HepG2 (cell line): ENCODE measurements around the gene MMP24OS. TPM values are rescaled to one million over a fixed set of nuclear protein-coding genes. Genes with fewer than 3 reads are reported as not detected.

Experiments
- AGO2 ChIP-seq: fragments of 200-400 bp; formaldehyde crosslinking; optimal IDR thresholded peaks from 2 replicates; pipeline ENCODE3; 2017; ENCODE audit warnings: mild to moderate bottlenecking, low read depth, low read length, moderate library complexity
- ATF7-NPFF ChIP-seq: sonication (generic); formaldehyde crosslinking; IDR thresholded peaks from 2 replicates; pipeline ENCODE4 v1.8.1; 2023; ENCODE audit warnings: mild to moderate bottlenecking, low read depth, missing genetic modification reagents, moderate library complexity
- CBFB ChIP-seq: sonication (generic); formaldehyde crosslinking; IDR thresholded peaks from 2 replicates; pipeline ENCODE4 v1.4.0; 2020; ENCODE audit warnings: missing genetic modification reagents
- HOXA3 ChIP-seq: sonication (generic); formaldehyde crosslinking; IDR thresholded peaks from 2 replicates; pipeline ENCODE4 v1.5.0; 2020; ENCODE audit warnings: missing genetic modification reagents
- ISL2 ChIP-seq: sonication (generic); formaldehyde crosslinking; IDR thresholded peaks from 2 replicates; pipeline ENCODE4 v1.5.0; 2020; ENCODE audit warnings: missing genetic modification reagents
- KAT2B ChIP-seq: fragments of 150-350 bp; IDR thresholded peaks from 2 replicates; pipeline ENCODE4 v1.6.1; 2014; ENCODE audit warnings: low read depth, low read length, borderline replicate concordance
- KLF15 ChIP-seq: sonication (generic); formaldehyde crosslinking; IDR thresholded peaks from 2 replicates; pipeline ENCODE4 v1.8.1; 2023; ENCODE audit warnings: borderline replicate concordance, mild to moderate bottlenecking, inconsistent platforms, missing genetic modification reagents, mixed read lengths
- NCOA2 ChIP-seq: sonication (generic); formaldehyde crosslinking; IDR thresholded peaks from 2 replicates; pipeline ENCODE4 v1.8.0; 2022; ENCODE audit warnings: inconsistent platforms
- NFIB ChIP-seq: sonication (generic); formaldehyde crosslinking; IDR thresholded peaks from 2 replicates; pipeline ENCODE4 v1.9.0; 2021; ENCODE audit warnings: missing genetic modification reagents, mild to moderate bottlenecking, borderline replicate concordance
- NFIC ChIP-seq: IDR thresholded peaks from 2 replicates; pipeline ENCODE4 v1.6.1; 2012; ENCODE audit warnings: mild to moderate bottlenecking, low read length, inconsistent platforms
- PAWR ChIP-seq: sonication (generic); formaldehyde crosslinking; IDR thresholded peaks from 2 replicates; pipeline ENCODE4 v1.4.0; 2020; ENCODE audit warnings: missing genetic modification reagents, mild to moderate bottlenecking, borderline replicate concordance
- PITX1 ChIP-seq: sonication (generic); formaldehyde crosslinking; IDR thresholded peaks from 2 replicates; pipeline ENCODE4 v1.5.1; 2020; ENCODE audit warnings: mild to moderate bottlenecking, missing genetic modification reagents
- RARG ChIP-seq: sonication (generic); formaldehyde crosslinking; IDR thresholded peaks from 2 replicates; pipeline ENCODE4 v1.4.0; 2020; ENCODE audit warnings: low read depth, mild to moderate bottlenecking, missing genetic modification reagents
- SOX6 ChIP-seq, 2 experiments: fragments of 450-650 bp in 1 of 2; sonication (generic) in 1 of 2; formaldehyde crosslinking in 1 of 2; IDR thresholded peaks; 2 replicates each; pipeline versions ENCODE4 v1.4.0 to v1.6.1; 2017 to 2020; ENCODE audit warnings: antibody characterized with exemption in 1 of 2, mild to moderate bottlenecking in 1 of 2, missing genetic modification reagents in 1 of 2
- ZFAT ChIP-seq: sonication (generic); formaldehyde crosslinking; conservative IDR thresholded peaks from 2 replicates; pipeline ENCODE4 v1.8.1; 2023; ENCODE audit warnings: missing genetic modification reagents, inconsistent platforms
- ZMYM2 ChIP-seq: sonication (generic); formaldehyde crosslinking; IDR thresholded peaks from 2 replicates; pipeline ENCODE4 v1.8.0; 2022; ENCODE audit warnings: mild to moderate bottlenecking, missing genetic modification reagents
- ZNF264 ChIP-seq: sonication (generic); formaldehyde crosslinking; IDR thresholded peaks from 2 replicates; pipeline ENCODE4 v1.4.0; 2020; ENCODE audit warnings: missing genetic modification reagents
- ZNF317 ChIP-seq: sonication (generic); formaldehyde crosslinking; IDR thresholded peaks from 2 replicates; pipeline ENCODE4 v1.5.0; 2020; ENCODE audit warnings: mild to moderate bottlenecking, missing genetic modification reagents
- ZNF383 ChIP-seq: sonication (generic); formaldehyde crosslinking; IDR thresholded peaks from 2 replicates; pipeline ENCODE4 v1.4.0; 2020; ENCODE audit warnings: missing genetic modification reagents, mild to moderate bottlenecking, borderline replicate concordance
- ZNF564 ChIP-seq: sonication (generic); formaldehyde crosslinking; IDR thresholded peaks from 2 replicates; pipeline ENCODE4 v1.8.1; 2023; ENCODE audit warnings: mild to moderate bottlenecking, missing genetic modification reagents
- ZNF773 ChIP-seq: sonication (generic); formaldehyde crosslinking; IDR thresholded peaks from 2 replicates; pipeline ENCODE4 v1.4.0; 2020; ENCODE audit warnings: missing genetic modification reagents, borderline replicate concordance
- ZNF790 ChIP-seq: sonication (generic); formaldehyde crosslinking; IDR thresholded peaks from 2 replicates; pipeline ENCODE4 v1.8.0; 2022; ENCODE audit warnings: missing genetic modification reagents, mild to moderate bottlenecking, borderline replicate concordance
- ZNF839 ChIP-seq: sonication (generic); formaldehyde crosslinking; IDR thresholded peaks from 2 replicates; pipeline ENCODE4 v1.4.0; 2020; ENCODE audit warnings: missing genetic modification reagents, mild to moderate bottlenecking, borderline replicate concordance
- polyA plus RNA-seq, 8 experiments: library from polyadenylated mRNA; depleted of rRNA in 3 of 8; stranded (reverse) in 7 of 8; unstranded in 1 of 8; fragments of >200 nt; fragmentation: Illumina TruSeq in 4 of 8; extraction: Trizol in 4 of 8; gene quantifications; 2 replicates each; pipeline versions ENCODE4 v1.2.1 to v1.2.3, GENCODE V29; 2011 to 2016; ENCODE audit warnings: low read depth in 4 of 8, missing spikeins in 1 of 8, mixed read lengths in 1 of 8; ENCODE audit not compliant: insufficient read depth in 1 of 8
- total RNA-seq, 5 experiments: library from RNA; depleted of rRNA; stranded (reverse); fragments of >200 nt; fragmentation: Illumina TruSeq; extraction: Trizol; gene quantifications; 2 replicates each; pipeline ENCODE4 v1.2.3, GENCODE V29; 2016; ENCODE audit warnings: low read depth in 1 of 5
- TF ChIP-seq, protein P1 (sequence below): sonication (generic); formaldehyde crosslinking; IDR thresholded peaks from 2 replicates; pipeline ENCODE4 v1.5.1; 2020; ENCODE audit warnings: missing genetic modification reagents, mild to moderate bottlenecking, borderline replicate concordance
- TF ChIP-seq, protein P2 (sequence below): sonication (generic); formaldehyde crosslinking; IDR thresholded peaks from 2 replicates; pipeline ENCODE4 v1.8.1; 2023; ENCODE audit warnings: mild to moderate bottlenecking, missing genetic modification reagents
- TF ChIP-seq, protein P3 (sequence below): IDR thresholded peaks from 2 replicates; pipeline ENCODE4 v1.6.1; 2018; ENCODE audit warnings: missing genetic modification reagents, mild to moderate bottlenecking, missing compliant biosample characterization
- TF ChIP-seq, protein P4 (sequence below): sonication (generic); IDR thresholded peaks from 2 replicates; pipeline ENCODE4 v1.6.1; 2016; ENCODE audit warnings: low read depth, borderline replicate concordance

The MMP24OS gene
- total and polyA plus RNA-seq, 2 of the 13 experiments (the other 11 are each of a cell fraction or from before 2014, with no cell fraction given) = 6.0 to 8.5 TPM

DNA sequence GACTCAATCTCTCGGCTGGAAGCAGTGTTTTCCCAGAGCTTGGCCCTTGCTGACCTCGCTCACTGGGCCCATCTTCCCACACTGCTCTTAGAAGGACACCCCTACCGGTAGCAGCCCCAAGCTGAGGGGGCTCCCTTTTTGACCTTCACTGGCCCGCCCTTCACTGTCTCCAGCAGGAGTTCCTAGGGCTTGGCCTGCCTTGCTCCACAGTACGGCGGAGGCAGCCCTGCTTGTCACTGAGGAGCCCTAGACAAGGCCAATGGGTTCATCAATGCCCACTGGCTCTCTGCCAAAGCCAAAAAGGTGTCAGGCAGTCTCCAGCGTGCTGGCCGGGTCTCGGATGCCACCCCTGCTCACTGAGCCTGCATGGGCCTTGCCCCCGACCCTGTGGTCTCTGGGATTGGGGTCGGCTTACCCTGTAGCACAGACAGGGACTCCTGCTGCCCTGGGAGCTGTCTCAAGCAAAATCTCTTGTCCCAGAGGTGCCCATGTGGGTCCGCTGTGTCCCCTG lies 2.1 kb downstream of the MMP24OS start (continued):
- TF ChIP-seq SOX6 (IDR thresholded peaks at IDR 0.05) (no peak), SOX6 (CRISPR knock-in tag; IDR thresholded peaks at IDR 0.05) (no peak), KLF15 (CRISPR knock-in tag) (no peak), NCOA2 (CRISPR knock-in tag) (no peak), KAT2B (no peak), NFIB (CRISPR knock-in tag) (no peak), ZFAT (CRISPR knock-in tag) (no peak), ZNF773 (CRISPR knock-in tag) (no peak), AGO2 (peak; percentile 99), ZNF317 (CRISPR knock-in tag) (no peak), ZNF264 (no peak), ZNF790 (no peak), ISL2 (CRISPR knock-in tag) (0 out of 2 replicates have a peak, but pooled peaks have one; percentile 30), ZNF383 (CRISPR knock-in tag) (no peak), ATF7-NPFF (CRISPR knock-in tag) (no peak), ZMYM2 (CRISPR knock-in tag) (no peak), PITX1 (CRISPR knock-in tag) (no peak), ZNF839 (no peak), HOXA3 (CRISPR knock-in tag) (no peak; the same call in 1 of the 2 replicates), CBFB (CRISPR knock-in tag) (no peak), RARG (CRISPR knock-in tag) (no peak), ZNF564 (CRISPR knock-in tag) (0 out of 2 replicates have a peak, but pooled peaks have one; percentile 32), PAWR (no peak), NFIC (0 out of 2 replicates have a peak, but pooled peaks have one; percentile 16)
- TF ChIP-seq, protein P1, sequence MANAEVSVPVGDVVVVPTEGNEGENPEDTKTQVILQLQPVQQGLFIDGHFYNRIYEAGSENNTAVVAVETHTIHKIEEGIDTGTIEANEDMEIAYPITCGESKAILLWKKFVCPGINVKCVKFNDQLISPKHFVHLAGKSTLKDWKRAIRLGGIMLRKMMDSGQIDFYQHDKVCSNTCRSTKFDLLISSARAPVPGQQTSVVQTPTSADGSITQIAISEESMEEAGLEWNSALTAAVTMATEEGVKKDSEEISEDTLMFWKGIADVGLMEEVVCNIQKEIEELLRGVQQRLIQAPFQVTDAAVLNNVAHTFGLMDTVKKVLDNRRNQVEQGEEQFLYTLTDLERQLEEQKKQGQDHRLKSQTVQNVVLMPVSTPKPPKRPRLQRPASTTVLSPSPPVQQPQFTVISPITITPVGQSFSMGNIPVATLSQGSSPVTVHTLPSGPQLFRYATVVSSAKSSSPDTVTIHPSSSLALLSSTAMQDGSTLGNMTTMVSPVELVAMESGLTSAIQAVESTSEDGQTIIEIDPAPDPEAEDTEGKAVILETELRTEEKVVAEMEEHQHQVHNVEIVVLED = no peak
- TF ChIP-seq, protein P2, sequence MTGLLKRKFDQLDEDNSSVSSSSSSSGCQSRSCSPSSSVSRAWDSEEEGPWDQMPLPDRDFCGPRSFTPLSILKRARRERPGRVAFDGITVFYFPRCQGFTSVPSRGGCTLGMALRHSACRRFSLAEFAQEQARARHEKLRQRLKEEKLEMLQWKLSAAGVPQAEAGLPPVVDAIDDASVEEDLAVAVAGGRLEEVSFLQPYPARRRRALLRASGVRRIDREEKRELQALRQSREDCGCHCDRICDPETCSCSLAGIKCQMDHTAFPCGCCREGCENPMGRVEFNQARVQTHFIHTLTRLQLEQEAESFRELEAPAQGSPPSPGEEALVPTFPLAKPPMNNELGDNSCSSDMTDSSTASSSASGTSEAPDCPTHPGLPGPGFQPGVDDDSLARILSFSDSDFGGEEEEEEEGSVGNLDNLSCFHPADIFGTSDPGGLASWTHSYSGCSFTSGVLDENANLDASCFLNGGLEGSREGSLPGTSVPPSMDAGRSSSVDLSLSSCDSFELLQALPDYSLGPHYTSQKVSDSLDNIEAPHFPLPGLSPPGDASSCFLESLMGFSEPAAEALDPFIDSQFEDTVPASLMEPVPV (CRISPR knock-in tag) = no peak
- TF ChIP-seq, protein P3, sequence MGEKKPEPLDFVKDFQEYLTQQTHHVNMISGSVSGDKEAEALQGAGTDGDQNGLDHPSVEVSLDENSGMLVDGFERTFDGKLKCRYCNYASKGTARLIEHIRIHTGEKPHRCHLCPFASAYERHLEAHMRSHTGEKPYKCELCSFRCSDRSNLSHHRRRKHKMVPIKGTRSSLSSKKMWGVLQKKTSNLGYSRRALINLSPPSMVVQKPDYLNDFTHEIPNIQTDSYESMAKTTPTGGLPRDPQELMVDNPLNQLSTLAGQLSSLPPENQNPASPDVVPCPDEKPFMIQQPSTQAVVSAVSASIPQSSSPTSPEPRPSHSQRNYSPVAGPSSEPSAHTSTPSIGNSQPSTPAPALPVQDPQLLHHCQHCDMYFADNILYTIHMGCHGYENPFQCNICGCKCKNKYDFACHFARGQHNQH (CRISPR knock-in tag) = no peak
- TF ChIP-seq, protein P4, sequence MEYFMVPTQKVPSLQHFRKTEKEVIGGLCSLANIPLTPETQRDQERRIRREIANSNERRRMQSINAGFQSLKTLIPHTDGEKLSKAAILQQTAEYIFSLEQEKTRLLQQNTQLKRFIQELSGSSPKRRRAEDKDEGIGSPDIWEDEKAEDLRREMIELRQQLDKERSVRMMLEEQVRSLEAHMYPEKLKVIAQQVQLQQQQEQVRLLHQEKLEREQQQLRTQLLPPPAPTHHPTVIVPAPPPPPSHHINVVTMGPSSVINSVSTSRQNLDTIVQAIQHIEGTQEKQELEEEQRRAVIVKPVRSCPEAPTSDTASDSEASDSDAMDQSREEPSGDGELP = no peak
